WTC11 (cell line): ENCODE measurements around the gene GET4. TPM values are rescaled to one million over a fixed set of nuclear protein-coding genes. Genes with fewer than 3 reads are reported as not detected.

Experiments used
- ATAC-seq: fragments of 200-7000 bp; cut with Tn5 transposase; 2 replicates; pipeline ENCODE4 v1.10.0; 2021; ENCODE audit warnings: mild to moderate bottlenecking, moderate library complexity
- CTCF ChIA-PET: fragments of 300-600 bp; sonication (Branson Sonifier 250); formaldehyde crosslinking; loops from one replicate; lab custom pipeline; 2021; ENCODE audit warnings: antibody characterized with exemption; lab: Charles Lee
- POLR2A ChIA-PET: fragments of 350-600 bp; sonication (Branson Sonifier 250); formaldehyde crosslinking; loops from one replicate; lab custom pipeline; 2021; ENCODE audit warnings: antibody characterized with exemption; lab: Charles Lee
- DNase-seq: peaks from one replicate; pipeline ENCODE4 v3.0.0; 2021; ENCODE audit warnings: low spot score
- H3K27ac Mint-ChIP-seq: 2 replicates; pipeline ENCODE4 v1.8.0; 2021; ENCODE audit warnings: mixed read lengths
- H3K27me3 Mint-ChIP-seq: 2 replicates; pipeline ENCODE4 v1.8.0; 2021; ENCODE audit warnings: low read depth, mild to moderate bottlenecking, moderate library complexity, mixed read lengths
- H3K36me3 Mint-ChIP-seq: 2 replicates; pipeline ENCODE4 v1.8.0; 2021; ENCODE audit warnings: mixed read lengths
- H3K4me1 Mint-ChIP-seq: 2 replicates; pipeline ENCODE4 v1.8.0; 2022; ENCODE audit warnings: mixed read lengths
- H3K4me3 Mint-ChIP-seq: 2 replicates; pipeline ENCODE4 v1.8.0; 2021; ENCODE audit warnings: mild to moderate bottlenecking, moderate library complexity, mixed read lengths
- H3K9me3 Mint-ChIP-seq: 2 replicates; pipeline ENCODE4 v1.8.0; 2021; ENCODE audit warnings: mixed read lengths
- AR ChIP-seq: fragments of 250-450 bp; sonication (Bioruptor Pico); IDR thresholded peaks from 2 replicates; pipeline ENCODE4 v1.9.0; 2021; ENCODE audit warnings: mild to moderate bottlenecking
- CDX4 ChIP-seq: fragments of 250-450 bp; sonication (Bioruptor Pico); IDR thresholded peaks from 2 replicates; pipeline ENCODE4 v1.9.0; 2021; ENCODE audit warnings: moderate library complexity, mild to moderate bottlenecking, inconsistent platforms, borderline replicate concordance
- E2F5 ChIP-seq: sonication (generic); formaldehyde crosslinking; IDR thresholded peaks from 2 replicates; pipeline ENCODE4 v1.8.1; 2022; ENCODE audit warnings: mild to moderate bottlenecking, moderate library complexity, missing genetic modification reagents
- ESRRA ChIP-seq: sonication (generic); formaldehyde crosslinking; IDR thresholded peaks from 2 replicates; pipeline ENCODE4 v1.8.1; 2022; ENCODE audit warnings: mild to moderate bottlenecking, missing genetic modification reagents, borderline replicate concordance
- FOXK1 ChIP-seq: sonication (generic); formaldehyde crosslinking; IDR thresholded peaks from 2 replicates; pipeline ENCODE4 v1.8.0; 2022; ENCODE audit warnings: mild to moderate bottlenecking, moderate library complexity, missing genetic modification reagents
- HMGA2 ChIP-seq: fragments of 250-450 bp; sonication (Bioruptor Pico); IDR thresholded peaks from 2 replicates; pipeline ENCODE4 v1.4.0; 2021; ENCODE audit warnings: mild to moderate bottlenecking, moderate library complexity
- KAT7 ChIP-seq: sonication (generic); formaldehyde crosslinking; IDR thresholded peaks from 2 replicates; pipeline ENCODE4 v1.8.1; 2023; ENCODE audit warnings: missing genetic modification reagents, mild to moderate bottlenecking, borderline replicate concordance
- NFE2L1 ChIP-seq: sonication (generic); formaldehyde crosslinking; IDR thresholded peaks from 2 replicates; pipeline ENCODE4 v1.8.1; 2023; ENCODE audit warnings: missing genetic modification reagents
- RELA ChIP-seq: sonication (generic); formaldehyde crosslinking; IDR thresholded peaks from 2 replicates; pipeline ENCODE4 v1.8.1; 2022; ENCODE audit warnings: missing genetic modification reagents, mild to moderate bottlenecking, borderline replicate concordance
- SP1 ChIP-seq: sonication (generic); formaldehyde crosslinking; conservative IDR thresholded peaks from 2 replicates; pipeline ENCODE4 v1.8.1; 2022; ENCODE audit warnings: missing genetic modification reagents
- TEAD1 ChIP-seq: sonication (generic); formaldehyde crosslinking; IDR thresholded peaks from 2 replicates; pipeline ENCODE4 v1.8.0; 2022; ENCODE audit warnings: mild to moderate bottlenecking, missing genetic modification reagents
- TEAD4 ChIP-seq: sonication (generic); formaldehyde crosslinking; IDR thresholded peaks from 2 replicates; pipeline ENCODE4 v1.8.0; 2022; ENCODE audit warnings: mild to moderate bottlenecking, missing genetic modification reagents
- USF1 ChIP-seq: sonication (generic); formaldehyde crosslinking; IDR thresholded peaks from 2 replicates; pipeline ENCODE4 v1.8.0; 2022; ENCODE audit warnings: mild to moderate bottlenecking, missing genetic modification reagents
- ZNF219 ChIP-seq: sonication (generic); formaldehyde crosslinking; IDR thresholded peaks from 2 replicates; pipeline ENCODE4 v1.8.0; 2023; ENCODE audit warnings: missing genetic modification reagents, mild to moderate bottlenecking, borderline replicate concordance
- ZNF232 ChIP-seq: sonication (generic); formaldehyde crosslinking; IDR thresholded peaks from 2 replicates; pipeline ENCODE4 v1.8.0; 2022; ENCODE audit warnings: mild to moderate bottlenecking, missing genetic modification reagents
- total RNA-seq: library from RNA; stranded (reverse); gene quantifications from 3 replicates; pipeline ENCODE4 v1.2.3, GENCODE V29; 2021
- TF ChIP-seq, protein P1 (sequence below): fragments of 250-450 bp; sonication (Bioruptor Pico); IDR thresholded peaks from 2 replicates; pipeline ENCODE4 v2.1.2; 2022; ENCODE audit warnings: mild to moderate bottlenecking, moderate library complexity
- TF ChIP-seq, protein P2 (sequence below): sonication (generic); formaldehyde crosslinking; IDR thresholded peaks from 2 replicates; pipeline ENCODE4 v1.8.0; 2023; ENCODE audit warnings: mild to moderate bottlenecking, missing genetic modification reagents
- TF ChIP-seq, protein P3 (sequence below): sonication (generic); formaldehyde crosslinking; IDR thresholded peaks from 2 replicates; pipeline ENCODE4 v1.8.1; 2023; ENCODE audit warnings: mild to moderate bottlenecking, missing genetic modification reagents, moderate library complexity

GET4 gene
- total RNA-seq, 1 experiment from 2014 or later: 73.0 TPM

- H3K36me3 Mint-ChIP-seq: peaks cover 19% of the 10 kb centered on the region
- H3K27me3 Mint-ChIP-seq: no peaks in the 10 kb centered on the region
- CTCF ChIA-PET: interaction anchor here (0.7 to 1.7 kb wide), 6 partner anchors 9 to 126 kb away, joined by 3 to 11 read pairs (median 4); no protein-coding TSS in a partner anchor
- POLR2A ChIA-PET: no interaction called here
- ATAC-seq: no peak
- peaks cover 55% of the 10 kb centered on the region for H3K4me1 Mint-ChIP-seq
- peak overlapping the region; percentile 97 for H3K27ac Mint-ChIP-seq
- H3K9me3 Mint-ChIP-seq: no peaks in the 10 kb centered on the region
- no peak for DNase-seq
- peak overlapping the region; percentile 24 for H3K4me3 Mint-ChIP-seq
- no peak for TF ChIP-seq CDX4 (CRISPR knock-in tag)
- no peak for TF ChIP-seq USF1 (CRISPR knock-in tag)
- no peak for TF ChIP-seq TEAD4 (CRISPR knock-in tag)
These were observed 44.7 kb upstream of the GET4 start for GRCh38 chr7:831596-832166.

GRCh38 chr7:832167-832967, 44.0 kb upstream of the GET4 start, which contains the start of gene SUN1:
SUN1 (plus strand) TSS chr7:832476; CDS start chr7:832525, 49 bp downstream.
- H3K4me1 Mint-ChIP-seq: peaks cover 54% of the 10 kb centered on the region
- peak within 1 kb of the TSS; percentile 97 for H3K27ac Mint-ChIP-seq
- CTCF ChIA-PET: interaction anchor here (0.7 to 1.7 kb wide), 7 partner anchors 9 to 126 kb away, joined by 3 to 11 read pairs (median 4); no protein-coding TSS in a partner anchor
- TF ChIP-seq TEAD1 (CRISPR knock-in tag) (no peak), KAT7 (no peak)
- H3K36me3 Mint-ChIP-seq: peaks cover 19% of the 10 kb centered on the region
- peak within 1 kb of the TSS; percentile 24 for H3K4me3 Mint-ChIP-seq
- no peaks in the 10 kb centered on the region for H3K27me3 Mint-ChIP-seq
- DNase-seq (no peak), ATAC-seq (peak; percentile 27; the same call in 1 of the 2 replicates)
- H3K9me3 Mint-ChIP-seq: no peaks in the 10 kb centered on the region
- POLR2A ChIA-PET: no interaction called here

- Mint-ChIP-seq H3K9me3 (no peaks in the 10 kb centered on the region), H3K4me1 (peaks cover 54% of the 10 kb centered on the region), H3K4me3 (no peak overlapping the region), H3K36me3 (peaks cover 24% of the 10 kb centered on the region), H3K27ac (peak overlapping the region; percentile 97), H3K27me3 (no peaks in the 10 kb centered on the region)
- CTCF ChIA-PET: interaction anchor here (1.4 to 4.1 kb wide), 3 partner anchors 10 to 46 kb away, joined by 4 to 17 read pairs (median 11); no protein-coding TSS in a partner anchor
- DNase-seq (no peak), ATAC-seq (no peak)
- POLR2A ChIA-PET: no interaction called here
- TF ChIP-seq RELA (CRISPR knock-in tag) (no peak), ZNF232 (no peak), NFE2L1 (CRISPR knock-in tag) (no peak), AR (no peak), ESRRA (CRISPR knock-in tag) (no peak), ZNF219 (CRISPR knock-in tag) (no peak), SP1 (CRISPR knock-in tag) (no peak), FOXK1 (CRISPR knock-in tag) (no peak), HMGA2 (no peak), E2F5 (CRISPR knock-in tag) (no peak)
- TF ChIP-seq, protein P1, sequence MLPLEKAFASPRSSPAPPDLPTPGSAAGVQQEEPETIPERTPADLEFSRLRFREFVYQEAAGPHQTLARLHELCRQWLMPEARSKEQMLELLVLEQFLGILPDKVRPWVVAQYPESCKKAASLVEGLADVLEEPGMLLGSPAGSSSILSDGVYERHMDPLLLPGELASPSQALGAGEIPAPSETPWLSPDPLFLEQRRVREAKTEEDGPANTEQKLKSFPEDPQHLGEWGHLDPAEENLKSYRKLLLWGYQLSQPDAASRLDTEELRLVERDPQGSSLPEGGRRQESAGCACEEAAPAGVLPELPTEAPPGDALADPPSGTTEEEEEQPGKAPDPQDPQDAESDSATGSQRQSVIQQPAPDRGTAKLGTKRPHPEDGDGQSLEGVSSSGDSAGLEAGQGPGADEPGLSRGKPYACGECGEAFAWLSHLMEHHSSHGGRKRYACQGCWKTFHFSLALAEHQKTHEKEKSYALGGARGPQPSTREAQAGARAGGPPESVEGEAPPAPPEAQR (CRISPR knock-in tag): no peak
- TF ChIP-seq, protein P2, sequence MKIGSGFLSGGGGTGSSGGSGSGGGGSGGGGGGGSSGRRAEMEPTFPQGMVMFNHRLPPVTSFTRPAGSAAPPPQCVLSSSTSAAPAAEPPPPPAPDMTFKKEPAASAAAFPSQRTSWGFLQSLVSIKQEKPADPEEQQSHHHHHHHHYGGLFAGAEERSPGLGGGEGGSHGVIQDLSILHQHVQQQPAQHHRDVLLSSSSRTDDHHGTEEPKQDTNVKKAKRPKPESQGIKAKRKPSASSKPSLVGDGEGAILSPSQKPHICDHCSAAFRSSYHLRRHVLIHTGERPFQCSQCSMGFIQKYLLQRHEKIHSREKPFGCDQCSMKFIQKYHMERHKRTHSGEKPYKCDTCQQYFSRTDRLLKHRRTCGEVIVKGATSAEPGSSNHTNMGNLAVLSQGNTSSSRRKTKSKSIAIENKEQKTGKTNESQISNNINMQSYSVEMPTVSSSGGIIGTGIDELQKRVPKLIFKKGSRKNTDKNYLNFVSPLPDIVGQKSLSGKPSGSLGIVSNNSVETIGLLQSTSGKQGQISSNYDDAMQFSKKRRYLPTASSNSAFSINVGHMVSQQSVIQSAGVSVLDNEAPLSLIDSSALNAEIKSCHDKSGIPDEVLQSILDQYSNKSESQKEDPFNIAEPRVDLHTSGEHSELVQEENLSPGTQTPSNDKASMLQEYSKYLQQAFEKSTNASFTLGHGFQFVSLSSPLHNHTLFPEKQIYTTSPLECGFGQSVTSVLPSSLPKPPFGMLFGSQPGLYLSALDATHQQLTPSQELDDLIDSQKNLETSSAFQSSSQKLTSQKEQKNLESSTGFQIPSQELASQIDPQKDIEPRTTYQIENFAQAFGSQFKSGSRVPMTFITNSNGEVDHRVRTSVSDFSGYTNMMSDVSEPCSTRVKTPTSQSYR (CRISPR knock-in tag): no peak
- TF ChIP-seq, protein P3, sequence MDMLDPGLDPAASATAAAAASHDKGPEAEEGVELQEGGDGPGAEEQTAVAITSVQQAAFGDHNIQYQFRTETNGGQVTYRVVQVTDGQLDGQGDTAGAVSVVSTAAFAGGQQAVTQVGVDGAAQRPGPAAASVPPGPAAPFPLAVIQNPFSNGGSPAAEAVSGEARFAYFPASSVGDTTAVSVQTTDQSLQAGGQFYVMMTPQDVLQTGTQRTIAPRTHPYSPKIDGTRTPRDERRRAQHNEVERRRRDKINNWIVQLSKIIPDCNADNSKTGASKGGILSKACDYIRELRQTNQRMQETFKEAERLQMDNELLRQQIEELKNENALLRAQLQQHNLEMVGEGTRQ (CRISPR knock-in tag): no peak
These were observed 43.4 kb upstream of the GET4 start for GRCh38 chr7:832968-833424.
